CD4-positive, alpha-beta T cell treated with Interleukin-6 for 4 hours (primary cell): ENCODE results near the gene PLD1.
"Not testable (repeated sequence)": the region's sequence is repeated elsewhere in the genome, so short reads cannot be mapped to it uniquely, and the experiment has no call there.

Experiments
- DNase-seq: peaks from one replicate; pipeline ENCODE4 v3.0.0-alpha.2; 2020; ENCODE audit warnings: mixed read lengths

The PLD1 gene

GRCh38 chr3:171606151-171606751, 204.0 kb downstream of the PLD1 start:
- no peak for DNase-seq

- DNase-seq: no peak
Observed at GRCh38 chr3:171604370-171604769, 205.9 kb downstream of the PLD1 start.

- DNase-seq: no peak
Observed at GRCh38 chr3:171602072-171602471, 208.2 kb downstream of the PLD1 start.

- no peak for DNase-seq
Observed at GRCh38 chr3:171600030-171600429, 210.3 kb downstream of the PLD1 start.

- no peak for DNase-seq
Observed at GRCh38 chr3:171598990-171599389, 211.3 kb downstream of the PLD1 start.

GRCh38 chr3:171592786-171593185, 217.5 kb downstream of the PLD1 start:
- no peak for DNase-seq

GRCh38 chr3:171591070-171591469, 219.2 kb downstream of the PLD1 start:
- DNase-seq: no peak

GRCh38 chr3:171586274-171586673, 224.0 kb downstream of the PLD1 start:
- DNase-seq: no peak

GRCh38 chr3:171585039-171585438, 225.2 kb downstream of the PLD1 start:
- DNase-seq: no peak

- DNase-seq: no peak
Observed at GRCh38 chr3:171584100-171584499, 226.2 kb downstream of the PLD1 start.

- DNase-seq: no peak
Observed at GRCh38 chr3:171574556-171575240, 235.6 kb downstream of the PLD1 start.

GRCh38 chr3:171569571-171570132, 240.6 kb downstream of the PLD1 start:
- no peak for DNase-seq

GRCh38 chr3:171568766-171569165, 241.5 kb downstream of the PLD1 start:
- no peak for DNase-seq

- peak; percentile 11 for DNase-seq
Observed at GRCh38 chr3:171566803-171567422, 243.4 kb downstream of the PLD1 start.

GRCh38 chr3:171565481-171566058, 244.7 kb downstream of the PLD1 start:
- DNase-seq: no peak

- DNase-seq: no peak
Observed at GRCh38 chr3:171564748-171565480, 245.4 kb downstream of the PLD1 start.

- no peak for DNase-seq
Observed at GRCh38 chr3:171563298-171563697, 247.0 kb downstream of the PLD1 start.

- DNase-seq: not testable (repeated sequence)
Observed at GRCh38 chr3:171562459-171562858, 247.8 kb downstream of the PLD1 start.

- DNase-seq: no peak
Observed at GRCh38 chr3:171561596-171562323, 248.5 kb downstream of the PLD1 start.

- no peak for DNase-seq
Observed at GRCh38 chr3:171559586-171559985, 250.7 kb downstream of the PLD1 start.

- DNase-seq: no peak
Observed at GRCh38 chr3:171558188-171558696, 252.0 kb downstream of the PLD1 start.

GRCh38 chr3:171557173-171557572, 253.1 kb downstream of the PLD1 start:
- DNase-seq: no peak
